Hindlimb muscle (tissue), 1 donor: ENCODE measurements around the gene FBXO46. TPM values are rescaled to one million over a fixed set of nuclear protein-coding genes. Genes with fewer than 3 reads are reported as not detected.

ENCODE experiments used
- DNase-seq: peaks from one replicate; pipeline ENCODE4 v3.0.0-alpha.2; 2013
- polyA plus RNA-seq: library from polyadenylated mRNA; unstranded; fragments of 120-200 nt; gene quantifications from one replicate; pipeline ENCODE4 v1.2.1, GENCODE V29; 2013; ENCODE audit not compliant: insufficient read length

The FBXO46 gene
- polyA plus RNA-seq, result 16.2 TPM

- peak; percentile 94 for DNase-seq
Measured at GRCh38 chr19:45730368-45731288, at the start of gene FBXO46. FBXO46 (minus strand) TSS chr19:45730896; CDS start chr19:45713495, 17,401 bp downstream.

DNA sequence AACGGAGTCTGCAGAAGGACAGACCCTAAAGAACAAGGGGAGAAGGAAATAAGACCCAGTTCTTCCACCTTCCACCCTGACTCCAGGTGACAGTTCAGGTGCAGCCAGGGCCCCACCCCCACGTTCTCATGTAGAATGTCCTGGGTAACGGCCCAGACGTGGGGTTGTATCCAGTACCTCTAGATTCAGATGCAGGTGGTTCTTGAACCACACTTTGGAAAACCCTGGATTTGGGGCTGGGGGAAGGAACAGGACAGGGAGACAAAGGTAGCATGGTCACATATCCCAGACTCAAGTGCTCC is 49.4 kb upstream of the FBXO46 start:
- no peak for DNase-seq

DNA sequence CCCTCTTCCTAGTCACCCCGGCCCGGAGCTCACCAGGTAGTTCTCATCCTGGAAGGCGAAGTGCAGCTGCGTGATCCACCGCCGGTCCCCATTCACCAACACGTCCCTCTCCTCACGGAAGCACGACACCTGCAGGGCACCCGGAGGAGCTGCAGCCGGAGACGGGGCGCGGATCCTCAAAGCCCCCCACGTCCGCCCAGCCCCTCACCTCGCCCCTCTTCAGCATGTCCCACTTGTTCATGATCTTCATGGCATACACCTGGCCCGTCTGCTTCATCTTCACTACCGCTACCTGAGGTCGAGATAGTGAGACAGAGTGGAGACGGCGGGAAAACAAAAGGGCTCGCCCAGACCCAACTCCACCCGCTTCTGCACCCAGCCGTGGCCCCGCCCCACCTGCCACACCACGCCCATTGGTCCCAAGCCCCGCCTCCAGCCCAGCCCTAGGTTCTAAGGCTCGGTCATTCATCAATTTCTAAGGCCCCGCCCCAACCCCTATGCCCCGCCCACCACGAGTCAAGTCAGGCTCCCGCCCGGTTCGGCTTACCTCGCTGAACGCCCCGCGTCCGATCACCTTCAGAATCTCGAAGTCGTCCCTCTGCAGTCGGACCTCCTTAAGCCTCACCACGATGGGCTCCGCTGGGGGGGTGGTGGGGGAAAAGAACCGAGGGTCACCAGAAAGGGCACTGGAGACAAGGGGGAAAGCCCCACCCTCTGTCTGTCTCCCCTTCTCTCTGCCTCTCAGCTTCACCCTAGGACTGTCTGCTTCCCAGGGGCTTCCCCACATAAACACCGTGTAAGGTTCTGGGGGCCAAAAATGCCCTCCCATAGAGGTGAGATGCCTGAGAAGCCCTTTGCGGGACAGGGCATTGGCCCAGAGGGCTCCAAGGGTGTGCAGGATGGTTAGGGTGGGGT is 48.8 kb upstream of the FBXO46 start:
- DNase-seq, result no peak

- no peak for DNase-seq
Measured at GRCh38 chr19:45778010-45778661, 47.4 kb upstream of the FBXO46 start.

DNA sequence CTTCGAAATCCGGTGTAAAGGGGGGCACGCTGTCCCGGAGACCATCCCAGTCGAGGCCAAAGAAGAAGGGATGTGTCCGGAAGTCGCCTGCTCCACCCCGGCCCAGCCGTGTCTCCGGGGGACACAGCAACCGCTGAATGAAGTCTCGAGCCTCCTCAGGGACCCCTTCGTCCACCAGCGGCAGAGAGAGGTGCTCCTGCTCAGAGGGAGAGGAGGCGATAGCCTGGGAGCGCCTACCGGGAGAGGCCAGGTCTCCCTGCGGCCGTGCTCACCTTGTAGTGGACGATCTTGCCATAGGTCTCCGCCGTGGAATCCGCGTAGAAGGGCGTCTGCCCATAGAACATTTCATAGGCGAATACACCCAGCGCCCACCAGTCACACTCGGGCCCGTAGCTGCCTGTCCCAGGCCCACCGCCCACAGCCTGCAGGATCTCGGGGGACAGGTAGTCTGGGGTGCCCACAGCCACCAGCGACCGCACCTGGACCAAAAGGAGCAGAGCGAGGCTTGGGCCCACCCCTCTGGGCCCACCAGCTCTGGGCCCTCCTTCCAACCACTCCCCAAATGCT is 46.8 kb upstream of the FBXO46 start:
- no peak for DNase-seq

DNA sequence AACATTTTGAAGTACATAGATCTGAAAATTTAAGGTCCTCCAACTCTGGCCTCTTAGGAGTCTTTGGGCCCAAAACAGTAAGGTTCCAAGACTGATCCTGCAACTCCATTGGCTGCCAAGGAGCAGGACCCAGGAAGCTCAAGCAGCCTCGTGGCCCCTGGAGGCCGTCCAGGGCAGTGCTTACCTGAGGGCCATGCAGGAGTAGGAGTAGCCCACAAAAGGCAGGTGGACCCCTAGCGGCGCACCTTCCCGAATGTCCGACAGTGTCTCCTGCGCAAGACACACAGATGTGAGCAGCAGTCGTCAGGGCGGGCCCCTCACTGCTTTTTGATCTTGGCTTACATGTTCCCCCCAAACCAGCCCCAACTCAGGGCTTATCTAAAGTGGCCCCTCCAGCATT is 44.1 kb upstream of the FBXO46 start:
- no peak for DNase-seq

GRCh38 chr19:45773384-45773783 is 42.7 kb upstream of the FBXO46 start:
- DNase-seq, result no peak

DNA sequence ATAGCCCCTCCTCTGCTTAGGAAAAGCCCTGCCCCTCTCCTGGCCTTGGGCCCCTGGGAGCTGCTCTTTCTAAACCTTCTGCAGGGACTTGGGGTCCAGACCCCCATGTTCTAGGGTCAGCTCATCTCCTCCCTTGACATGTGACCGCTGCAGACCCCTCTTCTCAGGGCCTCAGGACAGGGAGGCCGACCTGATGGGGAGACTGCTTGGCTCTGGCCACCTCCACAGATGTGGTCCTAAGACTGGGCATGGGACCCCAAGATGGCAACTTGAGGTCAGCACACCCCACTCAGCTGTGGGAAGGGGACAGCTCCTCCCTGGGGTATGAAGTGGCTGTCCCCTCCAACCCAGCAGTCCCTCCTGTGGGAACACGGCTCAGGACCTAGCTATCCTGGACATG is 42.2 kb upstream of the FBXO46 start:
- no peak for DNase-seq

DNA sequence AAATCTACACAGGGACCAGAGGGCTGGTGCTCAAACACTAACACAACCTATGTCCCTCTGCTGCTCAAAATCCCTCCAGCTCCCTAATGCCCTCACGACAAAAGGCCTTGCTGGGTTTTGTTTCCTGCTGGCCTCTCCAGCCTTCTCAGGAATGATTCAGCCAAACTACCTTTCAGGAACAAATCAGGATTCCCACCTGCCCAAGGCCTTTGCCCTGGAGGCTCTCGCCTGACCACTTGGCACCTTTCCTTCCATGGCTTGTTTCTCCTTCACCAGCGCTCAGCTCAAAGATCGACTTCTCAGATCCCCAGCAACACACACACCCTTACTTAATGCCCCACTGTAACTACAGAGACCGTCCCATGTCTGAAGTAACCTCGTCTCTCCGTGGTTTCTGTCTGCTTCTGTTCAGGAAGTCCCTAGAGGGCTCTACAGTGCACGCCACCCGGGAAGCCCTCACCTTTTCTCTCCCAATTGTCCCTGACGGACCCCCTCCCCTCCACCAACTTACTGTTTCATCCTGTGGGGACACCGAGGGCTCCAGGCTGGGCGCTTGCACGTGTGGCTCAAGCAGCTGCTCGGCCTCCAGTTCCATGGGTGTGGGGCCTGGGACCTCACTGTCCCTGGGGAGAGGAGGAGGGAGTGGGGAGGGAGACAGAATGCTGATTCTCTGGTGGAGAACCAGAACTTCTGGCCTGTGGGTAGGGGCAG is 41.6 kb upstream of the FBXO46 start:
- DNase-seq, result no peak

DNA sequence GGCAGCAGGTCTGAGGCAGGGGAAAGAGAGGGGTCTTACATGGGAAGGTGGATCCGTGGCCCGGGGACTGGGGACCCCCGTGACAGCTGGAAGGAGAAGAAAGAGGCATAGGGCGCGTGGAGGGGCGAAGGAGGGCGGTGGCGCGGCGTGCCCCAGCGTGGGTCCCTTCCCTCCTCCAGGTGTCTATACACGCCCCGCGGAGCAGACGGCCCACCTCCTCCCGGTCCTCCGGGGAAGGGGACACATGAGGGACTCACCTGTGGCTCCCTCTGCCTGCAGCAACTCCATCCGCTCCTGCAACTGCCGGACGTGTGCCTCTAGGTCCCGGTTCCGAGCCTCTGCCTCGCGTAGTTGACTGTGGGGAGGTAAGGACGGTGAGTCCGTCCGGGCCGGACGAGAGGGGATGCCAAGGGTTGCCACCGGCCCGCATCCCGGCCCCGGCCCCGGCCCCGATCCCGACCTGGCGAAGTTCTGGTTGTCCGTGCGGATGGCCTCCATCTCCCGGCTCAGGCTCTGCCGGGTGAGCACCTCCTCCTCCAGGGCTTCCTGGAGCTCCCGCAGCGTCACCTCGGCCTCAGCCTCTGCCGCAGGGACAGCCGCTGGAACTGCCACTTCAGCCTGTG is 40.7 kb upstream of the FBXO46 start:
- no peak for DNase-seq

GRCh38 chr19:45770192-45771101 is 39.8 kb upstream of the FBXO46 start:
- peak; percentile 95 for DNase-seq

GRCh38 chr19:45769821-45770191 is 39.1 kb upstream of the FBXO46 start:
- no peak for DNase-seq

GRCh38 chr19:45768984-45769782 is 38.5 kb upstream of the FBXO46 start, which contains the start of gene SIX5:
SIX5 (minus strand) TSS chr19:45769252; CDS start chr19:45768844, 408 bp downstream.
- peak; percentile 99 for DNase-seq

GRCh38 chr19:45768655-45768983 is 37.9 kb upstream of the FBXO46 start:
- no peak for DNase-seq

DNA sequence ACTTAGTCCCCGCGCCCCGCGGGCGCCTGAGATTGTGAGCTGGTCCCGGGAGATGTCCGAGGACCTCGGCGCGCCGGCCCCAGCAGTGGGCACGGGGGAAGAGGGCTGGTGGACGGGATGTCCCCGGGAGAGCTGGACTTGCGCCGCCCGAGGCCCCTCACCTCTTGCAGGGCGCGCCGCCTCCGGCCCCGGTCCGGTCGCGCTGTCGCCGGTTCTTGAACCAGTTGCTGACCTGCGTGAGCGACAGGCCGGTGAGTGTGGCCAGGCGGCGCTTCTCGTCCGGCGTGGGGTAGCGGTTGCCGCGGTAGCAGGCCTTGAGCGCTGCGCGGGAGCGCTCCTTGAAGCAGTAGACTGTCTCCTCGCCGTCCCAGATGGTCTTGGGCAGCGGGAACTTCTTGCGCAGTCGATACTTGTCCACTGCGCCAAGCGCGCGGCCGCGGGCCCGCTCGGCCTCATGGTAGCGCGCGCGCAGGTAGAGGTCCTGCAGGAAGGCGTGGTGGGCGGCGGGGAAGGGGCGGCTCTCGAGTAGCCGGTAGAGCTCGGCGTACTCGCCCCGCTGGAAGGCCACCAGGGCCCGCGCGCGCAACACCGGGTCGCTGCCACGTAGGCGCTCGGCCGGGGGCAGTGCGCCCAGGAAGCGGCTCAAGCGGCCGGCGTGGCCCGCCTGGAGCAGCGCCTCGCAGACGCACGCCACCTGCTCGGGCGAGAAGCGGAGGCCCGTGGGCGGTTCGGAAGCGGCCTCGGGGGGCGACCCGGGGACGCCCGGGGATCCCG is 37.4 kb upstream of the FBXO46 start:
- DNase-seq, result peak; percentile 86

- peak; percentile 87 for DNase-seq
Measured at GRCh38 chr19:45767410-45767880, 36.7 kb upstream of the FBXO46 start.

DNA sequence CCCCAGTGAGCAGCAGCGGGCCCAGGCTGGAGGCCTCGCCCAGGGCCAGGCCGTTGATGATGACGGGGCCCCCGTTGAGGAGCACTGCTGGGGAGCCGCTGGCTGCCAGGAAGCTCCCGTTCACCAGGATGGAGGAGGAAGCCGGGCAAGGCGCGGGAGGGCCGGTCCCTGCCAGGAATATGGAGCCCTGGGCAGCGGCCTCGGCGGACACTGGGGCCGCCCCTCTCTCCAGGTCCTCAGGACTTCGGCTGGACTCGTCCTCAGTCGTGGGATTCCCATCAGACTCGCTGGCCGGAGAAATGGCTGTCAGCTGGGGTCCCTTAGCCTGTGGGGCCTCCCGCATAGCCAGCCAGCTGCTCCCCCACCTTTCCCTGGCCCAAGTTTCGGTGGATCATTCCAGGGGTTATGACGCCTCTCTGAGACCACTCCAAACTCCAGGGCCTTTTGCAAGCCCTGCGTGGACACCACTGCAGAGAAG is 36.2 kb upstream of the FBXO46 start:
- DNase-seq, result no peak

DNA sequence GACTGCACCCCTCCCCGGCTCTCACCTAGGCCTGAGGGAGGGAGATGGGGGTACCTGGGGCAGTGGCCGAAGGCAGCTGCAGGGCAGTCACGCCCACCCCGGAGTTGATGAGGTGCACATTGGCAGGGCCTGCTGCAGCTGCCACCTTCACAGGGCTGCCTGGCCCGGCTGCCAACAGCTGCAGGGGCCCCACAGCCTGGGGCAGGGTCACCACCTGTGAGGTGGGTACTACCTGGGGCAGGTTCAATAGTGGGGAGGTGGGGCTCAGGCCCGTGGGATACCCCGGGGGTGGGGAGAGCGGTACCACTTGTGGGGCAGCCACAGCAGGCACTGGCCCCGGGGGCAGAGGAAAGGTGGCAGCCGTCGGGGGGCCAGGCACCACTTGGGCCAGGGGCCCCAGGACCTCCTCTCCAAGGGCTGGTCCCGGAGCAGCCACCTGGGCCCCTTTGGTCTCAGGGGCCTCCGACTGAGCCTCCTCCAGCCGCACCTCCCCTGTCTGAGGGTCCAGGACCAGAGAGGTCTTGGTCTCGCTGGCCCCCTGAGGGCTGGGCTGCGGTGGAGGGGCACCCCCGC is 35.7 kb upstream of the FBXO46 start:
- DNase-seq, result no peak
